ENCODE results near the gene TANC1. TPM values are rescaled to one million over a fixed set of nuclear protein-coding genes. Genes with fewer than 3 reads are reported as not detected.

The TANC1 gene
- total RNA-seq, 2 experiments from 2014 or later: 0.31 to 0.33 TPM

DNA sequence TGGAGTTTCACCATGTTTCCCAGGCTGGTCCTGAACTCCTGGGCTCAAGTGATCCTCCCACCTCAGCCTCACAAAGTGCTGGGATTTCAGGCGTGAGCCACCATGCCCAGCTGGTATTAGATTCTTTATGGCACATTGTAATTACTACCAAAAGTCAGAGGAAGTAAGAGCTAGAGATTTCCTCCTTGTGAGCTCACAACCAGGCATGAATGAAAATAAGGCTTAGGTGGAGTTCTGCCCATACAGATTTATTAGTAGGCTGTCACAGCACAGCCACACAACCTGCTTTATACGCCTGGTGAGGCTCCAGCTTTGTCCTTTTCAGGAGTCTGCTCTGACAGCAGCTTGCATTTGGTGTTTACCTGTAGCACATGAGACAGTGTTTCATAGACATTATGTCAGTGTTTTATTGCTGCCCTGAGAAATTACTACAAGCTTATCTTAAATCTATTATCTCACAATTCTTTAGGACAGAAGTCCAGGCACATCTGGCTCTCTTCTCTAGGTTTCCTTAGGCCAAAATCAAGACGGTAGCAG lies 156.6 kb downstream of the TANC1 start:
- H3K4me3 Mint-ChIP-seq: no peak overlapping the region
- H3K27ac Mint-ChIP-seq: peak overlapping the region; percentile 50
- peaks cover 18% of the 10 kb centered on the region for H3K4me1 Mint-ChIP-seq
- ATAC-seq (ENCODE audit: low read depth): no peak
- no peak for DNase-seq
- H3K27me3 Mint-ChIP-seq: no peaks in the 10 kb centered on the region
- H3K9me3 Mint-ChIP-seq: no peaks in the 10 kb centered on the region
- no peaks in the 10 kb centered on the region for H3K36me3 Mint-ChIP-seq
- POLR2A ChIA-PET: interaction anchor here (0.6 kb wide), 1 partner anchor 173 kb away, joined by 5 read pairs; no protein-coding TSS in a partner anchor

- peaks cover 19% of the 10 kb centered on the region for H3K4me1 Mint-ChIP-seq
- H3K9me3 Mint-ChIP-seq: no peaks in the 10 kb centered on the region
- no peaks in the 10 kb centered on the region for H3K27me3 Mint-ChIP-seq
- no peak overlapping the region for H3K4me3 Mint-ChIP-seq
- H3K27ac Mint-ChIP-seq: no peak overlapping the region
- DNase-seq (no peak), ATAC-seq (ENCODE audit: low read depth) (no peak)
- POLR2A ChIA-PET: no interaction called here
- no peaks in the 10 kb centered on the region for H3K36me3 Mint-ChIP-seq
Measured at GRCh38 chr2:159125858-159126257, 157.4 kb downstream of the TANC1 start.

GRCh38 chr2:159126432-159127022 lies 158.1 kb downstream of the TANC1 start:
- DNase-seq (no peak), ATAC-seq (ENCODE audit: low read depth) (no peak)
- POLR2A ChIA-PET: no interaction called here
- Mint-ChIP-seq H3K27ac (no peak overlapping the region), H3K4me3 (no peak overlapping the region), H3K9me3 (no peaks in the 10 kb centered on the region), H3K4me1 (peaks cover 19% of the 10 kb centered on the region), H3K36me3 (no peaks in the 10 kb centered on the region), H3K27me3 (no peaks in the 10 kb centered on the region)

DNA sequence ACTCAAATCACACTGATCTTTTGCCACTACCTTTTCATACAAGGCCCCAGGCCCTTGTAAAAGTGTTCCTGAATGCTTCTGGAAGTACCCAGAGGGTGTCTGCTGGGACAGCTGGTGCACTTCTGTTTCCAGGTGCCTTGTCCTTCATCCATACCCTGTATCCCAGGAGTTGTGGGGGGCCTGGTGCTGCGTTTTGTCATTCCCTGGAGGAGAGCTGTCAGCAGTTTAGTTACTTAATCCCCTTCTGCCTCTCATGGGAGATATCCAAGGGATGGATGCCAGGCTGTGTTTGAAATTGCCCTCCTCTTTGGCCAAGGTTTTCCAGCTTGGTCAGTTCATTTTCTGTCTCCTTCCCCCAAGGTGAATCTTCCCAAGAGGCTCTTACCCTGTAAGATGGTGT lies 159.8 kb downstream of the TANC1 start:
- no peaks in the 10 kb centered on the region for H3K27me3 Mint-ChIP-seq
- POLR2A ChIA-PET: no interaction called here
- no peak overlapping the region for H3K27ac Mint-ChIP-seq
- H3K36me3 Mint-ChIP-seq: no peaks in the 10 kb centered on the region
- H3K4me3 Mint-ChIP-seq: no peak overlapping the region
- no peak for DNase-seq
- no peak for ATAC-seq (ENCODE audit: low read depth)
- peaks cover 19% of the 10 kb centered on the region for H3K4me1 Mint-ChIP-seq
- no peaks in the 10 kb centered on the region for H3K9me3 Mint-ChIP-seq

DNA sequence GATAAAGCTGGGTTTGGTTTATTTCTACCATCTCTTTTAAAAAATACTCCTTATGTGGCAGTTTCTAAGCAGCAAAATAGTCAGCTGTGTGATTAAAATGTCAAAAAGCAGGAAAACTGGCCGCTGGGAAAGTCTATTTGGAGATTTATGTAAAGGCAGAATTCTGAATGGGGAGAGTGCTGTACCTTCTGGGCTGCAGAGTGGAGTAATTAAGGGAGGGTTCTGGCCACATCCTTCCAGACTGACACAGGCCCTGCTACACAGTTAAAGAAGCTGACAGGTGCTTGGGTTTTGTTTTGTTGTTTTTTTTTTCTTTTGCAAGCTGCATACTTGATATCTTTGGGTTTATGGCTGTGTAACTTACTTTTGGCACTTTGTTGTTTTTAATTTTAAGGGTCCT lies 160.8 kb downstream of the TANC1 start:
- DNase-seq (no peak), ATAC-seq (ENCODE audit: low read depth) (peak; percentile 54)
- peaks cover 17% of the 10 kb centered on the region for H3K4me1 Mint-ChIP-seq
- no peaks in the 10 kb centered on the region for H3K36me3 Mint-ChIP-seq
- no peaks in the 10 kb centered on the region for H3K27me3 Mint-ChIP-seq
- POLR2A ChIA-PET: no interaction called here
- no peak overlapping the region for H3K4me3 Mint-ChIP-seq
- H3K27ac Mint-ChIP-seq: no peak overlapping the region
- H3K9me3 Mint-ChIP-seq: no peaks in the 10 kb centered on the region

DNA sequence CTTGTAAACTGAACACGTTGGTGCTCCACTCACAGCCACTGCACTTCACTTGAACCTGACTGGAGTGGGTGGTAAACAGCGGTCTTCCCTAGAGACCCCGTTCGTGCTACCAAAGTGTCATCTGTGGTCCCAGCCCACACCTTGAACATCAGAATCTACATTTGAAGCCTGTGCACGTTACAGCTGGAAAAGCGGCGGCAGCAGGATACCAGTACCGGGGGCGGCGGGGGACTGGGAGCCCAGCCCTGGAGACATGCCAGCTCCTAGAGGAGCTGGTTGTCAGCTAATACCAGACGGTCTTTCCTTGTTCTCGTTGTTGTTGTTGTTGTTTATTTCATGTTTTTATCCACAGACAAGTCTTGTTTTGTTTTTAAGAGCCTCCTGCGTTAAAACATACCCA lies 161.4 kb downstream of the TANC1 start:
- Mint-ChIP-seq H3K9me3 (no peaks in the 10 kb centered on the region), H3K27me3 (no peaks in the 10 kb centered on the region), H3K4me3 (no peak overlapping the region), H3K36me3 (no peaks in the 10 kb centered on the region), H3K27ac (no peak overlapping the region), H3K4me1 (peaks cover 11% of the 10 kb centered on the region)
- POLR2A ChIA-PET: no interaction called here
- ATAC-seq (ENCODE audit: low read depth) (no peak), DNase-seq (no peak)

DNA sequence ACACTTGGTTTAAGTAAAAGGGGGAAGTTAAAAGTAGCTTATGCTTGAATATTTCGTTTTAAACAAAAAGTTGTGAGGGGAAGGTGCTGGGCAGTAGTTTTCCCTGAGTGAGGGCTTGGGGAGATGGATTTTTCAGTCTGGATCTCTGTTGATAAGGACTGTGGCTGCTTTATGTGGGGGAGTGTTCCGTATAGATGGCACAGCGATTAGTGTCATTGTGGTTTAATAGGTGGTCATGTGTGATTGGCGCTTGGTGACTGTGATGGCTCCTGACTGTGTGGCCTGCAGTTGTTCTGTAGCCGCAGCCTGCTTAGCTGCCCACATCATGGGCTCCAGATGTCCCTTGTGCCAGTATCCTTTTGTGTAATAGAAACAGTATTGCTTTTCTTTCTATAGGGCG lies 161.9 kb downstream of the TANC1 start:
- no peak for DNase-seq
- peaks cover 7% of the 10 kb centered on the region for H3K4me1 Mint-ChIP-seq
- H3K4me3 Mint-ChIP-seq: no peak overlapping the region
- ATAC-seq (ENCODE audit: low read depth): no peak
- POLR2A ChIA-PET: no interaction called here
- no peak overlapping the region for H3K27ac Mint-ChIP-seq
- H3K36me3 Mint-ChIP-seq: no peaks in the 10 kb centered on the region
- no peaks in the 10 kb centered on the region for H3K27me3 Mint-ChIP-seq
- no peaks in the 10 kb centered on the region for H3K9me3 Mint-ChIP-seq

- no peak for ATAC-seq (ENCODE audit: low read depth)
- no peak overlapping the region for H3K27ac Mint-ChIP-seq
Measured at GRCh38 chr2:159131267-159131913, 162.9 kb downstream of the TANC1 start.

GRCh38 chr2:159131914-159132281 lies 163.5 kb downstream of the TANC1 start:
- Mint-ChIP-seq H3K36me3 (no peaks in the 10 kb centered on the region), H3K27ac (no peak overlapping the region), H3K4me1 (peaks cover 6% of the 10 kb centered on the region), H3K4me3 (no peak overlapping the region), H3K27me3 (no peaks in the 10 kb centered on the region), H3K9me3 (no peaks in the 10 kb centered on the region)
- POLR2A ChIA-PET: no interaction called here
- ATAC-seq (ENCODE audit: low read depth): no peak
- no peak for DNase-seq

More at GRCh38 chr2:159131267-159131913, 162.9 kb downstream of the TANC1 start:
- POLR2A ChIA-PET: no interaction called here
- DNase-seq: no peak
- Mint-ChIP-seq H3K9me3 (no peaks in the 10 kb centered on the region), H3K27me3 (no peaks in the 10 kb centered on the region), H3K4me3 (no peak overlapping the region), H3K4me1 (peaks cover 6% of the 10 kb centered on the region), H3K36me3 (no peaks in the 10 kb centered on the region)

DNA sequence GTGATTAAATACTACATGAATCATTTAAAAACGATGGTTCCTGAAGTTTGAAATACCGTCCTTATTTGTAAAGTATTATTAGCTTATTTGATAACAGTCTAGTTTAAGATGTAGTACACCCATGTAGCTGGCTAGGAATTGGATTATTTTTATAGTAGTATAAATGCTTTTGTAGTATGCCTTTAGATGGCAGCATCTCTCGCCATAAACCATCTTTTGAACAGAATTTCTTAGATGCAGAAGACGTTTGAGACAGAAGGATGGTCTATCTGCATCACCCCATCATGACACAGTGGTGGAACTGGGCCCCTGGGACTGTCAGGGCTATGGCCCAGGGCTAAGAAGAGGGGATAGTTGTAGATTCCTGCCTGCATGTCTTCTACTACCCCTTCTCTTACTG lies 165.4 kb downstream of the TANC1 start:
- no peak overlapping the region for H3K27ac Mint-ChIP-seq
- no peak for DNase-seq
- H3K27me3 Mint-ChIP-seq: no peaks in the 10 kb centered on the region
- no peaks in the 10 kb centered on the region for H3K9me3 Mint-ChIP-seq
- POLR2A ChIA-PET: no interaction called here
- no peak for ATAC-seq (ENCODE audit: low read depth)
- H3K4me1 Mint-ChIP-seq: peaks cover 6% of the 10 kb centered on the region
- no peak overlapping the region for H3K4me3 Mint-ChIP-seq
- H3K36me3 Mint-ChIP-seq: no peaks in the 10 kb centered on the region

DNA sequence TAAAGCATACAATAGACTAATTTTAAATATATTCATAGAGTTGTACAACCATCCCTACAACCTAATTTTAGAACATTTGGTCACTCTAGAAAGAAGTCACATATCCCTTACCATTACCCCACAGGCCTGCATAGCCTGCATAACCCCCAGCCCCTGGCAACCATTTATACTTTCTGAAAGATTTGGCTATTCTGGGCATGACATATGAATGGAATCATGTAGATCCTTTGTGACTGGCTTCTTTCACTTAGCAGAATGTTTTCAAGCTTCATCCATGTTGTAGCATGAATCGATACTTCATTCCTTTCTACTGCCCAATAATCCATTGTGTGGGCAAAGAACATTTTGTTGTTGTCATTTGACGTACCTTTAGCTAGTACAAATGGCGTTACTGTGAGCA lies 166.5 kb downstream of the TANC1 start:
- POLR2A ChIA-PET: no interaction called here
- H3K27ac Mint-ChIP-seq: no peak overlapping the region
- H3K27me3 Mint-ChIP-seq: no peaks in the 10 kb centered on the region
- no peak overlapping the region for H3K4me3 Mint-ChIP-seq
- DNase-seq (no peak), ATAC-seq (ENCODE audit: low read depth) (no peak)
- H3K9me3 Mint-ChIP-seq: no peaks in the 10 kb centered on the region
- peaks cover 4% of the 10 kb centered on the region for H3K4me1 Mint-ChIP-seq
- H3K36me3 Mint-ChIP-seq: no peaks in the 10 kb centered on the region

- POLR2A ChIA-PET: interaction anchor here (0.7 kb wide), 1 partner anchor 340 kb away, joined by 3 read pairs; no protein-coding TSS in a partner anchor
- H3K27ac Mint-ChIP-seq: no peak overlapping the region
- H3K4me1 Mint-ChIP-seq: peaks cover 3% of the 10 kb centered on the region
- no peaks in the 10 kb centered on the region for H3K36me3 Mint-ChIP-seq
- no peaks in the 10 kb centered on the region for H3K27me3 Mint-ChIP-seq
- no peak for DNase-seq
- H3K4me3 Mint-ChIP-seq: no peak overlapping the region
- H3K9me3 Mint-ChIP-seq: no peaks in the 10 kb centered on the region
- ATAC-seq (ENCODE audit: low read depth): no peak
Measured at GRCh38 chr2:159136391-159136790, 168.0 kb downstream of the TANC1 start.

DNA sequence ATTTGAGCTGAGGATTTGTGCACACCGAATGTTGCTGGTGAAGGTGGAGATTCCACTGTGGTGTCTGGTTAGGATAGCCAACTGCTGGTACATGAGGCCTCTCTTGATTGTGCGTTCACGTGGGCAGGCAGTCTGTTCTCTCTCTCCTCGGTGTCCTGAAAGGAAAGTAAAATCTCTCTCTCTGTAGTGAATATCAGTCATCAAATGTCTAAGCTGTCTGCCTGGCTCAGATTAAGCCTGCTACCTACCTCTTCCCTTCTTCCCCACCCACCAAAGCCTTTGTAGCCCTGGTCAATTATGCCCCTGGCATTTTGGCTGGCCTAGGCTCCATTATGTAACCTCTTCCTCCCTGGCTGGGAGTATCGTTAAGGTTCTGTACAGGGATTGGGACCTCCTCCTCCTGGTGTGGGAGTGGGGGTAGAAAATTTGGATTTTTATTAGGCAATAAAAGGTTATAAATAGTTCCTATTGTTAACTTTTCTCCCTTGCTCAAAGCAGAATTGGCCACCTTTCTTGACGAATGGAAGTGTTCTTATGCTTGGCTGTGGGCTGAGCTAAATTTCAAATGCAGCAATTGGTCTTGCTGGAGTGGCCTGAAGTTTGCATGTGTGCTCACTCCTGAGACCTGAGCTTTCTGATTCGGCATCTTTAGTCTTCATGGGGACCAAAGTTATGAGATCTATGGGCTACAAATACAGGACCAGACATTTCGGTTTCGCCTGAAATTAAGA lies 169.2 kb downstream of the TANC1 start:
- Mint-ChIP-seq H3K4me1 (peaks cover 3% of the 10 kb centered on the region), H3K27ac (no peak overlapping the region), H3K9me3 (no peaks in the 10 kb centered on the region), H3K36me3 (no peaks in the 10 kb centered on the region), H3K27me3 (no peaks in the 10 kb centered on the region), H3K4me3 (no peak overlapping the region)
- POLR2A ChIA-PET: no interaction called here
- ATAC-seq (ENCODE audit: low read depth) (no peak), DNase-seq (no peak)

DNA sequence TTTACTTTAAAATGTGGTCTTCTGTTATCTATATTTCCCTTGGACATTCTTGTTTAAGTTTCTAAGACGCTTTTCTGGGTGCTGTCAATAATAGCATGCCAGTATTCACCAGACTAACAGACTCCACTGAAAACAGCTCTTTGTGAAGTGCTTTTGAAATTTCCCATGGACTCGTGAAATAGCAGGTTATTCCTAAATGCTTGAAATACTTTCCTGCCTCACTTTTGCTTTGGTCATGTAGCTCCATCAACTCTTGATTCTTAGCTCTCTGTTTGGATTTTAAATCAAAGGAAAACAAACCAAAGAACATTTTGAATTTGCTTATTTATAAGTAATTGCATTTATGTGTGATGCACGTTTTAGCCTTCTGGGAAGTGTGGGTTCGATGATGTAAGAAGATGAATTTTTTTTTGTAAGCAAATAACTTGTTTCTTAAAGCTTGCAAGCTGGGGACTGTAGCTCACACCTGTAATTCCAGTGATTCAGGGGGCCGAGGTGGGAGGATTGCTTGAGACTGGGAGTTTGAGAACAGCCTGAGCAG lies 170.3 kb downstream of the TANC1 start:
- Mint-ChIP-seq H3K9me3 (no peaks in the 10 kb centered on the region), H3K27me3 (no peaks in the 10 kb centered on the region), H3K4me1 (peaks cover 3% of the 10 kb centered on the region), H3K4me3 (no peak overlapping the region), H3K36me3 (no peaks in the 10 kb centered on the region), H3K27ac (no peak overlapping the region)
- POLR2A ChIA-PET: no interaction called here
- ATAC-seq (ENCODE audit: low read depth) (no peak), DNase-seq (no peak)
